ENCODE results near the gene RGPD5. TPM values are rescaled to one million over a fixed set of nuclear protein-coding genes. Genes with fewer than 3 reads are reported as not detected.
"Not testable (repeated sequence)": the region's sequence is repeated elsewhere in the genome, so short reads cannot be mapped to it uniquely, and the experiment has no call there.

The RGPD5 gene
- 10 to 100 TPM in 7 of 9 donors, 1 to 10 TPM in 2; 5.1 to 49.7 (median 31.5) TPM for total RNA-seq
- 10 to 100 TPM in 2 of 3 donors, 1 to 10 TPM in 1; 8.8 to 16.1 (median 10.5) TPM for polyA plus RNA-seq
- long read RNA-seq, donor 1, full-length matches to known transcripts, result 1 of 1 reads
- long read RNA-seq, donor 1, partial matches to known transcripts, result 0 of 1 reads
- long read RNA-seq, donor 1, other reads (novel, unspliced or antisense), result 0 of 1 reads
- long read RNA-seq, donor 2, result 0 reads
- long read RNA-seq, donor 3, result 0 reads
- long read RNA-seq, donor 4, partial matches to known transcripts, result 1 of 1 reads
- long read RNA-seq, donor 4, other reads (novel, unspliced or antisense), result 0 of 1 reads
- long read RNA-seq, donor 5, full-length matches to known transcripts, result 1 of 5 reads
- long read RNA-seq, donor 5, partial matches to known transcripts, result 3 of 5 reads
- long read RNA-seq, donor 5, other reads (novel, unspliced or antisense), result 1 of 5 reads
- long read RNA-seq, donor 6, partial matches to known transcripts, result 2 of 2 reads
- long read RNA-seq, donor 6, other reads (novel, unspliced or antisense), result 0 of 2 reads
- long read RNA-seq, donor 7, result 0 reads
- long read RNA-seq, donor 8, result 0 reads
- long read RNA-seq, donor 9, partial matches to known transcripts, result 8 of 8 reads
- long read RNA-seq, donor 9, other reads (novel, unspliced or antisense), result 0 of 8 reads
- long read RNA-seq, donor 10, result 0 reads

- H3K4me3 ChIP-seq; H3K36me3 ChIP-seq (replicated peaks in 1 of 2); DNase-seq; H3K27me3 ChIP-seq; H3K9me3 ChIP-seq (replicated peaks in 1 of 3); intact Hi-C loops (cut with DNase I); H3K4me1 ChIP-seq (replicated peaks in 1 of 2); H3K27ac ChIP-seq: not testable (repeated sequence)
- WGBS, 4 donors, result 1% methylated on average over 18 of the region's 77 CpGs; no CpG with 5 or more reads in 3 of the 4 donors
These were observed at the start of gene RGPD5 for GRCh38 chr2:109794074-109794737. RGPD5 (plus strand) TSS chr2:109794305; CDS start chr2:109794466, 161 bp downstream.

GRCh38 chr2:109751572-109751971 is 42.5 kb upstream of the RGPD5 start:
- H3K36me3 ChIP-seq (replicated peaks in 1 of 2); H3K9me3 ChIP-seq (replicated peaks in 1 of 3); H3K4me1 ChIP-seq (replicated peaks in 1 of 2); DNase-seq; H3K4me3 ChIP-seq; intact Hi-C loops (cut with DNase I); H3K27me3 ChIP-seq; H3K27ac ChIP-seq: not testable (repeated sequence)
- WGBS, 4 donors, result no CpG with 5 or more reads among the region's 6 CpGs

DNA sequence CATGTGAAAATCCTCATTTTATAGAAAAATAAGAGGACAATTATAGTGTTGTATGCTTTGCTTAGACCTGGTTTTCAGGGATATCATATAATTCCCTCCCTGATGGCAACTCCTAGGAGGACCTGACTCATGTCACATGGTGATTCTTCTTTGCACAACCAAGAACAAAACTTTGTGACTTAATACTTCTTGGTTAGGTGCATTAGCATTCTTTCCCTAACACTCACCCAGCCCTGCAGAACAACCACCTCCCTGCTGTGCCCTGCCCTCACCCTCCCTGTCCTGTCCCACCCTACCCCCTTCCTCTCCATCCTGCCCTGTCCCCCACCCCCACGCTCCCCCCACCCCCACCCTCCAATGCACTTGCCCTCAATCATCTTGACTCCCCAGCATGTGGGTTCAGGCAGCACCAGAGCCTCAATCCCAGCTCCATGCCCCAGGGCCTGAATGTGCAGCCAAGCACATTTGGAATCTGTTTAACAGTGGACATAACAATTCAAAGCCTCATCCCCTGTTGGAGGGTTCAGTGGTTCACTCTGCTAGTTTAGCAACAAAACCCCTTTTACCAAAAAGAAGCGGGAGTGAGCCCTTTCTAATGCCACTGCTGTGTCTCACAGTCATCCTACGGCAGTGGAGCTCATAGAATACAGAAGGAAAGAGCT is 36.8 kb upstream of the RGPD5 start:
- H3K27me3 ChIP-seq; DNase-seq; H3K9me3 ChIP-seq (replicated peaks in 1 of 3); H3K36me3 ChIP-seq (replicated peaks in 1 of 2); H3K27ac ChIP-seq; H3K4me1 ChIP-seq (replicated peaks in 1 of 2); intact Hi-C loops (cut with DNase I); H3K4me3 ChIP-seq: not testable (repeated sequence)
- no CpG with 5 or more reads among the region's 3 CpGs for WGBS, 4 donors

GRCh38 chr2:109760265-109761042 is 33.7 kb upstream of the RGPD5 start:
- H3K36me3 ChIP-seq (replicated peaks in 1 of 2); H3K27ac ChIP-seq; intact Hi-C loops (cut with DNase I); H3K27me3 ChIP-seq; H3K4me1 ChIP-seq (replicated peaks in 1 of 2); H3K9me3 ChIP-seq (replicated peaks in 1 of 3): not testable (repeated sequence)
- WGBS, 4 donors, result 0 to 1% (median 0%) methylated on average over 1 to 49 of the region's 106 CpGs
- peak in 1 of 7 donors; percentile 13 for DNase-seq
- peak overlapping the region in 1 of 4 donors; percentile 32 for H3K4me3 ChIP-seq

- H3K36me3 ChIP-seq (replicated peaks in 1 of 2); intact Hi-C loops (cut with DNase I); H3K4me3 ChIP-seq; H3K9me3 ChIP-seq (replicated peaks in 1 of 3); H3K4me1 ChIP-seq (replicated peaks in 1 of 2); H3K27me3 ChIP-seq; H3K27ac ChIP-seq; DNase-seq: not testable (repeated sequence)
- WGBS, 4 donors, result 0 to 6% methylated on average over 1 to 5 of the region's 23 CpGs; no CpG with 5 or more reads in 2 of the 4 donors
These were observed 33.1 kb upstream of the RGPD5 start for GRCh38 chr2:109761043-109761454.

DNA sequence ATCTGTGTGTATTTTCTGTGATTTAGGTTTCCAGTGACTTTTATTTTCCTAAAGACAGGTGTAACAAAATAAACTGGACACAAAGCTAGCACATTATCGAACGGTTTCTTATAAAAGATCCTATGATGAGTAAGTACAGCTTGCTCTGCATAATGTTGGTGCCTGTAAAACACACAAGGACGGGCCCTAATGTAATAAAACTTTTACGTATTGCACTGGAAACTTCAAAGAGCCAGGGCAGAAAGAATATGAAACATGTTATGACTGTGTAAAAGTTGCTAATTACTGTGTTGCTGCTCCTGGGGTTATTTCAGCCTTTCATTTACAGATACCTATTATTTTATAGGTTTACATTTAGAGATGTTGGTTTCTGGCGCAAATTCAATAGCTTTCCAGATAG is 32.1 kb upstream of the RGPD5 start:
- H3K27ac ChIP-seq; H3K9me3 ChIP-seq (replicated peaks in 1 of 3); H3K36me3 ChIP-seq (replicated peaks in 1 of 2); DNase-seq; intact Hi-C loops (cut with DNase I); H3K27me3 ChIP-seq; H3K4me1 ChIP-seq (replicated peaks in 1 of 2); H3K4me3 ChIP-seq: not testable (repeated sequence)
- 89 to 100% (median 91%) methylated on average over 1 of the region's 5 CpGs for WGBS, 4 donors

GRCh38 chr2:109766074-109766473 is 28.0 kb upstream of the RGPD5 start:
- H3K9me3 ChIP-seq (replicated peaks in 1 of 3); H3K36me3 ChIP-seq (replicated peaks in 1 of 2); H3K4me1 ChIP-seq (replicated peaks in 1 of 2); intact Hi-C loops (cut with DNase I); H3K27me3 ChIP-seq; H3K27ac ChIP-seq; H3K4me3 ChIP-seq; DNase-seq: not testable (repeated sequence)
- WGBS, 4 donors, result 74 to 90% (median 89%) methylated on average over 2 to 8 of the region's 11 CpGs

GRCh38 chr2:109766886-109767578 is 27.1 kb upstream of the RGPD5 start:
- H3K27me3 ChIP-seq; intact Hi-C loops (cut with DNase I); H3K36me3 ChIP-seq (replicated peaks in 1 of 2); H3K4me3 ChIP-seq; H3K27ac ChIP-seq; H3K9me3 ChIP-seq (replicated peaks in 1 of 3); H3K4me1 ChIP-seq (replicated peaks in 1 of 2); DNase-seq: not testable (repeated sequence)
- WGBS, 4 donors, result 77 to 96% (median 84%) methylated on average over 5 to 6 of the region's 8 CpGs

DNA sequence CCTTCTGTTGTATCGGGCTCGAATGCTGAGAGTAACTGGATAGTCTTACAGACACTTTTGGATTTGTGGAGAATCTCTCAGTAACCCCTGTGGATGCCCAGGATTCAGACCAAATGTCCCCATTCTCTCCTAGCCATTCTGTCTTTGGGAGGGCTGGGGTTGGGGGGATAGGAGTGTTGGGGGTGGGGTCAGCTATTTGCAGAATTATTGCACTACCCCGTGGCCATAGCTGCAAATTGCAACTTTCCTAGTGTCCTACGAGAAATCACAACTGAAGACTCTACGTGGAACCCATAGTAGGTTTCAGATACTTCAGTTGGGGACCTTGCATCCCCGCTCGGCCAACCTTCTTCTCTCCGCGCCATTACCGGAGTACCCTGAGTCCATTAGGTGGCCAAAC is 25.2 kb upstream of the RGPD5 start:
- 94 to 98% methylated on average over 5 to 6 of the region's 10 CpGs; no CpG with 5 or more reads in 2 of the 4 donors for WGBS, 4 donors
- intact Hi-C loops (cut with DNase I); DNase-seq; H3K27me3 ChIP-seq; H3K9me3 ChIP-seq (replicated peaks in 1 of 3); H3K36me3 ChIP-seq (replicated peaks in 1 of 2); H3K27ac ChIP-seq; H3K4me3 ChIP-seq; H3K4me1 ChIP-seq (replicated peaks in 1 of 2): not testable (repeated sequence)
